Epithelial cell of prostate (primary cell): ENCODE measurements around the gene NELFB.
"Not testable (repeated sequence)": the region's sequence is repeated elsewhere in the genome, so short reads cannot be mapped to it uniquely, and the experiment has no call there.

Experiments
- DNase-seq: peaks from one replicate; pipeline ENCODE4 v3.0.0-alpha.2; 2011; ENCODE audit warnings: low read depth, low spot score
- H3K27ac ChIP-seq: fragments of 450-650 bp; 2 replicates; pipeline ENCODE4 v1.5.1; 2017; ENCODE audit warnings: mild to moderate bottlenecking

Gene NELFB

DNA sequence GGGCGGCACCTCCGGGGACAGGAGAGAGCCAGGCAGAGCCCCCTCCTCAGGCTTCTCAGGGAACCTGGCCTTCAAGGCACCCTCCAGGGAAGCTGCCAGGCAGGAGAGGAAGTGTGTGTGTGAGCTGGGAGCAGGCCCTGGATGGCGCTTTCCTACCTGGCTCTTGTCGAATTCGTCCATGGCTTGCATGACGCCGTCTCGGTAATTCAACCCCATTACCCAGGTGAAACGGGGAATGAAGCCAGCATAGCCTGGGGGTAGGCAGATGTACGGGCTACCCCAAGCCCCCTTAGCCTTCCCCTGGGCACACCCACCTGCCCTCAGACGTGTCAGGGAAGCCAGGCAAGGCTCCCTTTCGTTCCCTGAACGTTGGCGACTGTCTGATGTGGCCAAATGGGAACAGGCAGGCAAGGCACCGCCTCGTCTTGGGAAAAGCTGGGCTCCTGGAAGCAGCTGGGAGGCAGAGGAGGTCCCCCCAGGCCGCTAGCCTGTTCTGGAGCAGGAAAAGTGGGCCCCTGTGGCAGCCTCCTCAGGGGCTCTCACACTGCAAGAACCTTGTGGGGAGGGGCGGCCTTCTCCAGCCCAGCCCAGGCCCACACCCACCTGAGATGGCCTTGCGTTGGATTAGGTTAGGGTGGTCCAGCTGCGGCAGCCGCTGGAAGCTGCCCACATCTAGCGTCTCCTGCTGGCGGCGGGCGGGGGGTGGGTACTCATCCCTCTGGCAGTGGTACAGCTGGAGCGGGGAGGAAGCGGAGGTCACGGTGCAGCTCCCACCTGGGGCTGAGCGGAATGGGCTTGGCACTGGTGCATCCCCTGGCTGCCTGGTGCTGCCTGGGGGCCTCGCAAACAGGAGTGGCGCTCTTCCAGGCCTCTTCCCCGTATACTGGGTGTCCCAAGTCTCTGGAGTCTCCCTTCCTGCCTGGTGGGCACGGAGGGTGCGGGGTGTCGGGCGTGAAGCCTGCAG, 10.4 kb upstream of the NELFB start:
- H3K27ac ChIP-seq = peak overlapping the region; percentile 97
- DNase-seq = no peak

GRCh38 chr9:137245450-137246421, 9.4 kb upstream of the NELFB start:
- H3K27ac ChIP-seq = no peak overlapping the region
- DNase-seq = no peak

- no peak overlapping the region for H3K27ac ChIP-seq
- DNase-seq = no peak
Measured at GRCh38 chr9:137247135-137247915, 7.8 kb upstream of the NELFB start.

GRCh38 chr9:137247916-137248175, 7.3 kb upstream of the NELFB start:
- no peak overlapping the region for H3K27ac ChIP-seq
- no peak for DNase-seq

- DNase-seq = no peak
- H3K27ac ChIP-seq = no peak overlapping the region
Measured at GRCh38 chr9:137250329-137251193, 4.6 kb upstream of the NELFB start.

DNA sequence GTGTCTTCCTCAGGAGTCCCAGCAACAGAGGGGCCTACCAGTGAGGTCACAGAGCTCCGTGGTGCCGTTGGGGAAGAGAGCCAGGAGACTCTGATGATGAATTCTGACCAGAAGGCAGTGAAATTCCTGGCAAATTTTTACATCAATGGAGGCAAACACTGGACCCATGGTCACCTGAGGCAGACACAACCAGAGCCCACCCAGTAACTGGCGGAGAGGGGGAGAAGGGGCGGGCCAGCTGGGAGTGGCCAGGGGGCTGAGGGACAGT, 4.0 kb upstream of the NELFB start, which contains the start of gene STPG3:
TSS of gene STPG3 (plus strand) at position 93 of the 268 bp plus-strand sequence. CDS start at position 94, 1 bp downstream.
- no peak within 1 kb of the TSS for H3K27ac ChIP-seq
- no peak for DNase-seq

DNA sequence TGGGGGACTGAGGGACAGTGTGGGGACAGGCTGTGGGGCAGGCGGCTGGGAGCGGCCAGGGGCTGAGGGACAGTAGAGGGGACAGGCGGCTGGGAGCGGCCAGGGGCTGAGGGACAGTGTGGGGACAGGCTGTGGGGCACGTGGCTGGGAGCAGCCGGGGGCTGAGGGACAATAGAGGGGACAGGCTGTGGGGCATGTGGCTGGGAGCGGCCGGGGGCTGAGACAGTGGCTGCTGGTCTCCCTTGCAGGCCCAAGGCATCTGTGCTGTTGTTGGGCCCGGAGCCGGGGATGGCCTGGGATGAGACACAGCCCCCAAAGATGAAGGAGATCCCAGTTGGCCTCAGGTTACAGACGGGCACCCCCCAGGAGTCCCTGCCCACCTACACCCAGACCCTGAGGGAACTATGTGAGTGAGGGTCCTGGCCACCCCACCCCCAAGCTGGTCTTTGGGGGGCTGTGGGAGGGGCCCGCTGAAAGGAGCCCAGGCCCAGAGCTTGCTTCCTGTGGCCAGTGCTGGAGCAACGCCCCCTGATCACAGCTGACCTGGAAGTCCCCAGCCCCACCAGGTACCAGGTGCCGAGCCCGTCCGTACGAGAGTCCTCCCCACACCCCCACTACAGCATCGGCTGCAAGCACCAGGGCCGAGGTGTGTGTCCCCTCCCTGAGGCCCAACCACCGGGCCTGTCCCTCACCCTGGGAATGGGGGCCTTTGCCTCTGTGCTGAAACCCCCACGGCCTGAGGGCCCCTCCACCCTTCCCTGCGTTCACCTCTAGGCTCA, 3.4 kb upstream of the NELFB start:
- no peak overlapping the region for H3K27ac ChIP-seq
- DNase-seq = no peak

DNA sequence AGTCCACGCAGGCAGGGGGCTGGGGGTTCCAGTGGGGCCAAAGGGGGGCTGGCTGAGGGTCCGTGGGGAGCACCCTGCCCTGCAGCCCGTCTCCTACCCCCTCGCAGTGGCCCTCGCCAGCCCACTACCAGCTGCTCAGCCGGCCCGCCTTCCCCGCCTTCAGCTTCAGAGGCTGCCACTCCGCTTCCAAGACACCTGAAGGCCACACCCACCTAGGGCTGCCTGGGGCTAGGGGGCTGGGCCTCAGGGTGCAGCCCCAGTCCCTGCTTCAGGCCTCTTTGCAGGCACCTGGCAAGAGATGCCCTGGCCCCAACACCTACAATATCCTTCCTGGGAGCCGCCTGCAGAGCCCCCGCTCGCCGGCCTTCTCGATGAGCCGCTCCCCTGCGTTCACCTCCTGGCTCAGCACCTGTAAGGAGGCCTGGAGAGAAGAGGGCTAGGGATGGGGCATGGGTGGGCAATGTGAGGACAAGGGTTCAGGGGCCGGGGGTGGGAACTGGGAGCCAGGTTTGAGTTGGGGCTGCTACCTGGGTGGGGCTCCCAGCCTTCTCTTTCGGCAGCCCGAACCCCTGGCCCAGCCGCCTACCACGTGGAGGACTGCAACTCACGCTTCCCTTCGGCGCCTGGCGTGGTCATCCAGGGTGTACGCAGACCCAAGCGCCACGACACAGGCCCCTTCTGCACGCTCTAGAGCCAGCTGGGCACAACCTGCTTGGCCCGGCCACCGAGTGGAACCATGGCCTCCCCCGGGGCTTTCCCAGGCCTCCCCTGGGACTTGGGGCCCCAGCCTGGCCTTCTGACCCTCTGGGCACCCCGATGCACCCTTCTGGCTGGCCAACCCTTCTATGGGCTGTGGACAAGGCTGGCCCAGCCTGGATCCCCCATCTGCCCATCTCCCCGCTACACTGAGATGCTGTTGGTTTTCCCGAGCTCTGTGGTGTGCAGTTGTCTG, 2.3 kb upstream of the NELFB start:
- DNase-seq = no peak
- H3K27ac ChIP-seq = no peak overlapping the region

GRCh38 chr9:137253717-137254623, 1.2 kb upstream of the NELFB start:
- H3K27ac ChIP-seq = no peak overlapping the region

DNA sequence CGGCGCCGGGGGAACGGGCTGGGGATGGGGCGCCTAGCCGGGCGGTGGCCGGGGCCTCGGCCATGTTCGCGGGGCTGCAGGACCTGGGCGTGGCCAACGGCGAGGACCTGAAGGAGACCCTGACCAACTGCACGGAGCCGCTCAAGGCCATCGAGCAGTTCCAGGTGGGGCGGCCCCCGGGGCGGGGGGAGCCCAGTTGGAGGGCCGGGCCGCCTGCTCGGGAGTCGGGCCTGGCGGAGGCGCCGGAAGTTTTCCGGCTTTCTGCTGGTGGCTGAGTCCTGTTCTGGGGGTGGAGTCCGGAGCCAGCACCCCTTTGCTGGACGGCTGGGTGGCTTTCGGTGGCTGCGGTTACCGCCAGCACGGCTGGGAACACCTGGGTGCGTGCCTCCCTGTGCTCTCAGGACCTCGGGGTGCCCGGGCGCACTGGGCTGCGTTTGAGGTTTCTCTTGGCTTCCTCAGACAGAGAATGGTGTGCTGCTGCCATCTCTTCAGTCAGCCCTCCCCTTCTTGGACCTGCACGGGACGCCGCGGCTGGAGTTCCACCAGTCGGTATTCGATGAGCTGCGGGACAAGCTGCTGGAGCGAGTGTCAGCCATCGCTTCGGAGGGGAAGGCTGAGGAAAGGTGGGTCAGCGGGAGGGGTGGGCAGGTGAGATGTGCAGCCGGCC, 454 bp downstream of the NELFB start:
- no peak for DNase-seq
- peak overlapping the region; percentile 53 for H3K27ac ChIP-seq

More at GRCh38 chr9:137253717-137254623, 1.2 kb upstream of the NELFB start:
- no peak for DNase-seq

- no peak for DNase-seq
- H3K27ac ChIP-seq = no peak overlapping the region
Measured at GRCh38 chr9:137256362-137256761, 1.2 kb downstream of the NELFB start.

- no peak for DNase-seq
- no peak overlapping the region for H3K27ac ChIP-seq
Measured at GRCh38 chr9:137256856-137257255, 1.7 kb downstream of the NELFB start.

DNA sequence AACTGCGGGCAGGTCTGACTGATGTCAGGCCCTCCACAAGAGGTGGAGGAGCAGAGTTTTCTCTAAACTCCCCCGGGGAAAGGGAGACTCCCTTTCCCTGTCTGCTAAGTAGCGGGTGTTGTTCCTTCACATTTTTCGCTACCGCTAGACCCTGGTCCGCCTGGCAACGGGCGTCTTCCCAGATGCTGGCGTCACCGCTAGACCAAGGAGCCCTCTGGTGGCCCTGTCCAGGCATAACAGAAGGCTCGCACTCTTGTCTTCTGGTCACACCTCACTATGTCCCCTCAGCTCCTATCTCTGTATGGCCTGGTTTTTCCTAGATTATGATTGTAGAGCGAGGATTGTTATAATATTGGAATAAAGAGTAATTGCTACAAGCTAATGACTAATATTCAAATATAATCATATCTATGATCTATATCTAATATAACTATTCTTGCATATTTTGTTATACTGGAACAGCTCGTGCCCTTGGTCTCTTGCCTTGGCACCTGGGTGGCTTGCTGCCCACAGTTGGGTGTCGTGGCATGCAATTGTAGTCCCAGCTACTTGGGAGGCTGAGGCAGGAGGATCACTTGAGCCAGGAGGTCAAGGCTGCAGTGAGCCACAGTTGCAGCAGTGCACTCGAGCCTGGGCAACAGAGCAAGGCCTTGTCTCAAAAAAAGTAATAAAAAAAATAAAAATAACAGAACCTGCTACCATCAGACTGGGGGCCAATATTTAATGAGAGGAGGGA, 7.2 kb downstream of the NELFB start:
- DNase-seq, H3K27ac ChIP-seq: not testable (repeated sequence)

DNA sequence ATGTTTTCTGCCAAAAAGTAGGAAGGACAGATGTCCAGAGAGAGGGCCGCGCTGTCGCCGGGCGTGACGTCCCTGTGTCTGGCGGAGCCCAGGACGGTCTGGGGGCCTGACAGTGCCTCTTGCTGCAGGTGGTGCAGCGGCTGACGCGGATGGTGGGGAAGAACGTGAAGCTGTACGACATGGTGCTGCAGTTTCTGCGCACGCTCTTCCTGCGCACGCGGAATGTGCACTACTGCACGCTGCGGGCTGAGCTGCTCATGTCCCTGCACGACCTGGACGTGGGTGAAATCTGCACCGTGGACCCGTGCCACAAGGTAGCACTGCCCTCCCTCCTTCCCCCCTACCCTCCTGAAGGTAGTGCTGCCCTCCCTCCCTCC, 7.8 kb downstream of the NELFB start:
- H3K27ac ChIP-seq = no peak overlapping the region
- DNase-seq = no peak

DNA sequence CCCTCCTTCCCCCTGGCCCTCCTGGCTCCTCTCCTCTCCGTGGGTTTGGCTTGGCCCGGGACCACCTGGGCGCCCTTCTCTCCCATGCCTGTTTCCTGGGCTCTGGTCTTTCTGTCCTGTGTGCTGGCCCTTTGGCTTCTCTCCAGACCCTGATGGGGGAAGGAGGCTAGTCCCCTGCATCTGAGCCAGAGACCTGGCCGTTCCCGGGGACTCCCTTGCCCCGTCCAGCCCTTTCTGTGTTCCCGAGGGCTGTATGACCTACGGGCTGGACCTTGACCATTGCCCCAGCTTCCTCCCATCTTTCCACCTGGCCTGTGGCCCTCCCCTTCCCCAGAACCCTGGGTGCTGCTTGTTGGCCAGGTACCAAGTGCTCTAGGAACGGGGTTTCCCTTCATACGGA, 8.4 kb downstream of the NELFB start:
- H3K27ac ChIP-seq = no peak overlapping the region
- no peak for DNase-seq

DNA sequence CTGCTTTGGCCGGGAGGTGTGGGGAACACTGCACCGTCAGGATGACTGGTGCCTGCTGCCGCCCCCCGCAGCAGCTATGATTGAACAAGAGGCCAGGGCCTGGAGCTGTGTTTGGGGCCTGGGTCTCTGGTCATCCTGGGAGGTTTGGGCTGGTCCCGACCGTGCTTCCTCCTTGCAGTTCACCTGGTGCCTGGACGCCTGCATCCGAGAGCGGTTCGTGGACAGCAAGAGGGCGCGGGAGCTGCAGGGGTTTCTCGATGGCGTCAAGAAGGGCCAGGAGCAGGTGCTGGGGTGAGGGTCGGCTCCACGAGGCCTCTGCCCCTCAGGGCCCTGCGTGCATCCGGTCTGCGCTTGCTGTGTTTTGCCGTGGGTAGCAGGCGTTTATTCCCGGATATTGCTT, 8.9 kb downstream of the NELFB start:
- no peak overlapping the region for H3K27ac ChIP-seq
- DNase-seq = no peak
